HT-29 (cell line): ENCODE measurements around the gene LGALS7B. TPM values are rescaled to one million over a fixed set of nuclear protein-coding genes. Genes with fewer than 3 reads are reported as not detected.
"Not testable (repeated sequence)": the region's sequence is repeated elsewhere in the genome, so short reads cannot be mapped to it uniquely, and the experiment has no call there.

Experiments used
- DNase-seq: peaks from one replicate; pipeline ENCODE4 v3.0.0-alpha.2; 2015; ENCODE audit warnings: low spot score
- total RNA-seq: library from RNA; depleted of rRNA; stranded (reverse); fragments of >200 nt; shearing (Covaris generic); gene quantifications from 2 replicates; pipeline ENCODE4 v1.2.3, GENCODE V29; 2014

The LGALS7B gene
- total RNA-seq, 1 experiment from 2014 or later, result not detected

- DNase-seq, result peak; percentile 92
Observed at GRCh38 chr19:38769635-38770211, 19.3 kb upstream of the LGALS7B start.

- not testable (repeated sequence) for DNase-seq
Observed at GRCh38 chr19:38770228-38770948, 18.6 kb upstream of the LGALS7B start.

GRCh38 chr19:38770949-38771275 is 18.1 kb upstream of the LGALS7B start:
- DNase-seq, result not testable (repeated sequence)

GRCh38 chr19:38771569-38771968 is 17.4 kb upstream of the LGALS7B start:
- not testable (repeated sequence) for DNase-seq

DNA sequence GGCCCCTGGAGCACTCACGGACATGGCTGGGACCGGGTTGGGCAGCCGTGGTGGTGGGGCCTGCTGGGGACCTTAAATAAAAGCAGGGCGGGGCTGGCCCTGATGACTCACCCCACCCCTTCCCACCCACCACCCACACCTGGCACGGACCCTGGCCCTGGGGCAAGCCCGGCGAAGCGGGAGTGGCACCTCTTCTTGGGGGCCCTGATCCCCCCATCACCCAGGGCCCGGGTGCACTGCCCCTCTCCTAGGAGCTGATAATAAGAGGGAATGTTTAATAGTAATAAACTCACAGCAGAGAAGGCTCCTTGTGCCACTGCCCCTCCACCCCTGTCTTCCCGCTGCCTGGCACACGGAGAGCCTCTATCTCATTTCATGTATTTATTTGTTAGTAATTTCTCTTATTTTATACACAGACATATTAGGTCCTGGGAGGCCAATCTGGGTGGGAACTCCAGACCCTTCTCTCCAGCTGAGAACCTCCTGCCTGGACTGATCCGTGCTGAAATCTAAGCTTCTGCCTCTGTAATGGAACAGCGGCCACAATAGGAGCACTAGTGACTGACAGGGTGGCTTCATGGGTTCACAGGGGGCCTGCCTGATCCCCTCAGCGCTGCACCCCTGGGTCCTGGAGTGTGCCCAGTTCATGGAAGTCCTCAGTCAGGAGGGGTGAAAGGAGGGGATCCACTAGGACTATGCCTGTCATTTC is 15.4 kb upstream of the LGALS7B start, which contains the start of gene LGALS7:
LGALS7 (minus strand) TSS at position 49 of the 709 bp plus-strand sequence; CDS start at position 24, 25 bp downstream.
- DNase-seq, result no peak

- no peak for DNase-seq
Observed at GRCh38 chr19:38774181-38774950, 14.6 kb upstream of the LGALS7B start.

DNA sequence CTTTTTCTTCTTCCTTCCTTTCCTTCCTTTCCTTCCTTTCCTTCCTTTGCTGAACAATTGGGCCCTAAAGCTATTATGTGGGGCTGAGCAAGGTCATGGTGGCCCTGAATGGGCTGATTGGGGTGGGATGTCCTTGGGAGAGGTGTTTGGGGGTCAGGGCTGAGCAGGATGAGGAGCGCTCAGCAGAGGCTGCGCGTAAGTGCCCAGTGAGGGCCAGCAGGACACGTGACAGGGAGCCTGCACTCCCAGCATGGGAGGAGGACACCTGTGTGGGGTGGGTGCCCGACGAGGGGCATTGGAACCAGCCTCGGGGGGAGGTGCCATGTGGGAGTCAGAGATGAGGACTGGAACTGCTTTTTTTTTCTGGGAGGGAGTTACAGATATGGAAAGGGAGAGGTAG is 10.3 kb upstream of the LGALS7B start:
- no peak for DNase-seq

- DNase-seq, result no peak
Observed at GRCh38 chr19:38780443-38780842, 8.6 kb upstream of the LGALS7B start.

DNA sequence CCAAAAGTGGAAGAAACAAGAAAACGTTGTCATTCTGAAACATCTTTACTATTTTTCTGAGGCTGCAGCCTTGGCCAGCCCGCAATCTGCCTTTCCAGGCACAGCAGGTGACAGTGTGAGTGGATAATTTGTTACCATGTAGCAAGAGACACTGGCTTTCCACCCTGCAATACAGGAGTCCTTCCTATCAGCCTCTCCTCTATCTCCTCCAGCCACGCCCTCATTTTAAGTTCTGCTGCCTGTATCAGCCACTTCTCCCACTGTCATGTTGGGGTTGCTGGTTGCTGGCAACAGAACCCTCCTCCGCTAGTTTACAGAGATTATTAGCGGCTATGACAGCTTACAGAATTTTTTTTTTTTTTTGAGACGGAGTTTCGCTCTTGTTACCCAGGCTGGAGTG is 7.9 kb upstream of the LGALS7B start:
- DNase-seq, result no peak

DNA sequence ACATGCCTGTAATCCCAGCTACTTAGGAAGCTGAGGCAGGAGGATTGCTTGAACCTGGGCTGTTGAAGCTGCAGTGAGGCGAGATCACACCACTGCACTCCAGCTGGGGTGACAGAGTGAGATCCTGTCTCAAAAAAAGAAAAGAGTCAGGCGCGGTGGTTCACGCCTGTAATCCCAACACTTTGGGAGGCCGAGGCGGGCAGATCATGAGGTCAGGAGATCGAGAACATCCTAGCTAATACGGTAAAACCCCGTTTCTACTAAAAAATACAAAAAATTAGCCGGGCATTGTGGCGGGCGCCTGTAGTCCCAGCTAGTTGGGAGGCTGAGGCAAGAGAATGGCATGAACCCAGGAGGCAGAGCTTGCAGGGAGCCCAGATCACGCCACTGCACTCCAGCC is 6.8 kb upstream of the LGALS7B start:
- not testable (repeated sequence) for DNase-seq

GRCh38 chr19:38784224-38784623 is 4.8 kb upstream of the LGALS7B start:
- DNase-seq, result no peak

- DNase-seq, result no peak
Observed at GRCh38 chr19:38785187-38785699, 3.8 kb upstream of the LGALS7B start.

- DNase-seq, result not testable (repeated sequence)
Observed at GRCh38 chr19:38786061-38786460, 2.9 kb upstream of the LGALS7B start.

DNA sequence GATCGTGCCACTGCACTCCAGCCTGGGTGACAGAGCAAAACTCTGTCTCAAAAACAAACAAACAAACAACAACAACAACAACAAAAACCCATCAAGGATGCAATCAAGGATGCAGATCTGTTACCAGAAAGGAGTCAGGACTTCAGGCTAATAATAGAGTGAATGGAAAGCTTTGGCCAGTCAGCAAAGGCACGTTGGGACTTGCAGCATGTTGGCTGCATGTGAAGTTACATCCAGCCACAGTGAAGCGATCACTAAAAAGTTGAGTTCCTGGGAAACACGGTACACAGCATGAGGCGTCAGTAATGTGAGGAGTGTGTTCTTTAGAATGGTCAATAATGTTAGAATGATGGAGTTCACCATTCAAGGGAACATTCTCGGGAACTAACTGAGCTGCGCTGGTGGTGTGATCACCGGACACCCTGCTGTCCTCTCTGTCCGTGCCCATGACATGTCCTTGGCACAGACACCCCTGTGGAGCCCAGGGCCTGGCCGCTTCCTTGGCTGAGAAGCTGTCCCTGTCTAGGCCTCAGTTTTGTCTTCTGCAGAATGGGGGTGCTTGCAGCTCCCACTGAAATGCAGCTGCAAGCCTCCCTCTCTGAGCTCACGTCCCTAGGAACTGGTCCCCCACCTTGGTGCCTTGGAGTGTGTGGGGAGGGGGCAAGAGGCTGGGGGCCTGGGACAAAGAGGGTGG is 2.3 kb upstream of the LGALS7B start:
- no peak for DNase-seq

DNA sequence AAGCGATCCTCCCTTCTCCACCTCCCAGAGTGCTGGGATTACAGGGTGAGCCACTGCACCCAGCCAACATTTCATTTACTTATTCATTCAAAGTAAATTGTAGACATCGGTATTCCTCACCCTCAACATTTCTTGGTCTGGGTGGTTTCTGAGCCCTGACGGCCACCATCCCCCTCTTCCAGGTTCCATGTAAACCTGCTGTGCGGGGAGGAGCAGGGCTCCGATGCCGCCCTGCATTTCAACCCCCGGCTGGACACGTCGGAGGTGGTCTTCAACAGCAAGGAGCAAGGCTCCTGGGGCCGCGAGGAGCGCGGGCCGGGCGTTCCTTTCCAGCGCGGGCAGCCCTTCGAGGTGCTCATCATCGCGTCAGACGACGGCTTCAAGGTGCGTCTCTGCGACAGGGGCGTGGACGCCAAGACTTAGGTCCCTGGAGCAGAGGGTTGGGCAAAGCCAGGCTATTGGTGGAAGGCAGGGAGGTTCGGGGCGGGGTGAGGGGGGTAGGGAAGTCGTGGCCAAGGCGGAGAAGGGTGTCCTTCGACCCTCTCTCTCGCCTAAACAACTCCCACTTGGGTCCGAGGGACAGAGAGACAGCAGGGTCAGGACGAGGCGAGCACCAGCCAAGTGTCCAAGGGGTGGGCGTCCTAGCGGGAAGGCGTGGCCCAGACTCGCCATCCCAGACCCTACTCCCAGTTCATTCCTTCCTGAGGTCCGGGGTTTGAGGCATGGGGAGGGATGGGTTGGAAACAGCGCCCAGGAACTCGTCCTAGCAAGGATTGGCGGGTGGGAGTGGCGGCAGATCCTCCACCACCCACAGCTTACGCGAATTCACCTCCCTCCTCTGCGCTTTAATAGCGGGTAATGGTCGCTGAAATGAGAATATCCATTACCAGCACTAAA is 1.8 kb downstream of the LGALS7B start:
- DNase-seq, result not testable (repeated sequence)

DNA sequence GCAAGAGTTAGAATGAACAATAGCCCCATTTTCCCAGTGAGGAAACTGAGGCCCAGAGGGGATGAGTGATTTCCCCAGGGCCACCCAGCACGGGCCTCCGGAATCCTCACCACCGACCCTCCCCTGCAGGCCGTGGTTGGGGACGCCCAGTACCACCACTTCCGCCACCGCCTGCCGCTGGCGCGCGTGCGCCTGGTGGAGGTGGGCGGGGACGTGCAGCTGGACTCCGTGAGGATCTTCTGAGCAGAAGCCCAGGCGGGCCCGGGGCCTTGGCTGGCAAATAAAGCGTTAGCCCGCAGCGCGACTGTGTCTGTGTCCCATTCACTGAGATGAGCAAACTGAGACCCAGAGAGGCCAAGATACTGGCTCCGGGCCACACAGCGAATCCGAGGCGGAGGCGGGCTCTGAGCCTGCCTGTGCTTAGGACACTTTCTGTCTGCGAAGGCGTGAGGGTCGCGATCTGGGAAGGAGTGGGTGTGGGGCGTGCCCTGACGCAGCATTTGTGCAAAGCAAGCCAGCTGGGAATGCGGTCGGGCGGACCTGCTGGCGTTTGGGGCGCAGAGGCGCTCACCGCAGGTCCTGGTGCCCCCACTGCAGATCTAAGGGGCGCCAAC is 2.6 kb downstream of the LGALS7B start:
- DNase-seq, result not testable (repeated sequence)

DNA sequence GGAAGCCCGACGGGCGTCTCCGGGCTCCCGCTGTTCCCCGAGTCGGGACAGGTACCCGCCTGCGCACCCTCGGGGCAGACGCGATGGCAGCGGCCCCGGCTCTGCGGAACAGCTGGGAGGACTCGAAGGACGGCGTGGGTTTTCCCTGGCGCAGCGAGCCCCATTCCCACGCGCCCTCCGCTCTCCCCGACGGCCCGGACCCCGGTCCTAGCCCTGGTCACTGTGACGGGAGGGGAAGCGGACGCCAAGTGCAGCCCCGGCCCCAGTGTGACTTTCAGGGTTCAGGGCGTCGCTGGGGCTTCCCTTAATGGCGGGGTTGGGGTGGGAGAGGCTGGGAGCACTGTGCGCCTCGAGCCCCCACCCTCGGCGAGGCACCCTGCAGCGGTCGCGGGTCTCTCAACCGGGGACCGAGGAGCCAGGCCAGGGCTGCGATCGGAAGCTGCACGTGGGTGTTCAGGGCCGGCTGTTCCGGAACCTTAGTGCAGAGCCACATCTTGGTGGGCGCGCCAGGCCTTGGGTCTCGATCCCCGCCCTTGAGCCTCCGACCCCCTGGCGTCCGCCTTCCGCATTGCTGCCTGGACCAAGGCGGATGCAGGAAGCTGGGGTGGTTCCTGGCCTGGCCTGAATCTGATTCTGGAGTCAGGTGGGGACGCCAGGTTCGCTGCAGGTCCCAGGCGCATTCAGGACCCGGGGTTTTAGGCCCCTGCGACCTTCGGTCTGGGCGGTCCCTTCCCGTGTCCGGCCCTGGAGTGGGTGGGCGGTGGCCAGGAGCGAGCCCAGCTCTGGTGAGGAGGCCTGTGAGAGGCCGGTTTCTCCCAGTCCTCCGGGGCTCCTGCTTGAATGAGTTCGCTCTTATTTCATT is 3.5 kb downstream of the LGALS7B start:
- DNase-seq, result peak; percentile 83

DNA sequence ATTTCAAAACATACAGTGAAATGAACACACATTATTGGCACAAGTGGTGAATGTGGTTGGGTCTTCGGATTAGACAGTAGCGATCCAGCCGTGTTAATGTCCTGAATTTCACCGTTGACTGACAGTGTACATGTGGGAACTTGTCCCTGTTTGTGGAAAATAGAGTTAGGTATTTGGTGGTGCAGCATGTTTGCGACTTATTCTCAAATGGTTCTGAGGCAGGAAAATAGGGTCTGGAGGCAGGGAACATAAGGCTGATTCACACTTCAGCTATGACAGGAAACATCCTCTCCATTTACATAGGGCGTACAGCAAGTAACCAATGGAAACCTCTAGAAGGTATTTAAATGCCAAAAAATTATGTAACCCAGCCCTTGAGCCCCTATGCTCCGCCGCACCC is 4.2 kb downstream of the LGALS7B start:
- DNase-seq, result peak; percentile 49

- no peak for DNase-seq
Observed at GRCh38 chr19:38793671-38794070, 4.7 kb downstream of the LGALS7B start.
